Measurements from ENCODE around the gene CXCR1. TPM values are rescaled to one million over a fixed set of nuclear protein-coding genes. Genes with fewer than 3 reads are reported as not detected.

CXCR1 gene
- total and polyA plus RNA-seq, 2 of the 4 experiments (the other 2 are of a cell fraction) = not detected

GRCh38 chr2:218130822-218131221 lies 35.9 kb downstream of the CXCR1 start:
- peaks cover 64% of the 10 kb centered on the region for H3K27me3 ChIP-seq (ENCODE audit: control insufficient read depth, insufficient read depth, low read length)
- H3K9ac ChIP-seq (ENCODE audit: low read depth, low read length) = no peak overlapping the region
- no peak overlapping the region for H3K14ac ChIP-seq (replicated peaks; ENCODE audit: low read depth, low read length)
- H2AFZ ChIP-seq (replicated peaks; ENCODE audit: low read length, poor library complexity) = no peak overlapping the region
- dilution Hi-C loops (cut with HindIII; ENCODE audit: low sequenced_read_pairs, unreplicated experiment) (no loop called here), intact Hi-C loops (cut with micrococcal nuclease) (no loop called here), in situ Hi-C loops (cut with MboI; ENCODE audit: low sequenced_read_pairs) (no loop called here)
- H3K27ac ChIP-seq (ENCODE audit: insufficient read depth, low read length) = no peak overlapping the region
- H2BK20ac ChIP-seq (ENCODE audit: low read depth, low read length) = no peak overlapping the region
- H3K4me2 ChIP-seq (ENCODE audit: low read depth, low read length) = no peak overlapping the region
- H4K8ac ChIP-seq (ENCODE audit: low read depth in 2 of 2, low read length in 2 of 2) = no peak overlapping the region
- DNase-seq (no peak), ATAC-seq (ENCODE audit: low read depth) (no peak)
- ChIA-PET CTCF (no interaction called here), POLR2A (ENCODE audit: unreplicated experiment) (interaction anchor here (0.5 to 0.6 kb wide), 2 partner anchors 137 to 695 kb away, joined by 3 to 8 read pairs; no protein-coding TSS in a partner anchor)
- no peaks in the 10 kb centered on the region for H4K20me1 ChIP-seq (ENCODE audit: insufficient read depth, low read length)
- H2BK120ac ChIP-seq (ENCODE audit: low read depth, low read length) = no peak overlapping the region
- H3K79me1 ChIP-seq (ENCODE audit: low read depth in 1 of 2, low read length in 2 of 2) = no peaks in the 10 kb centered on the region
- no peaks in the 10 kb centered on the region for H3K9me1 ChIP-seq (ENCODE audit: insufficient read depth, low read length)
- H2AK5ac ChIP-seq (ENCODE audit: low read depth, low read length) = no peak overlapping the region
- H3K18ac ChIP-seq (ENCODE audit: low read depth, low read length) = no peak overlapping the region
- H3K4me3 ChIP-seq (ENCODE audit: insufficient read depth, low read depth, low read length) = no peak overlapping the region
- H2BK15ac ChIP-seq (ENCODE audit: low read depth, low read length) = no peak overlapping the region
- H3K9me3 ChIP-seq (ENCODE audit: control insufficient read depth, insufficient read depth, low read length) = no peaks in the 10 kb centered on the region
- no peak overlapping the region for H3K56ac ChIP-seq (ENCODE audit: extremely low read depth, insufficient read depth, low read length)
- H3K36me3 ChIP-seq (ENCODE audit: control insufficient read depth, insufficient read depth, low read length) = no peaks in the 10 kb centered on the region
- no peak overlapping the region for H4K91ac ChIP-seq (ENCODE audit: insufficient read depth, low read depth, low read length)
- TF ChIP-seq MAFK (IDR thresholded peaks at IDR 0.05; ENCODE audit: low read depth, low read length) (peak; percentile 77), MAZ (IDR thresholded peaks at IDR 0.05; ENCODE audit: borderline replicate concordance, low read depth, low read length) (no peak)
- H3K4me1 ChIP-seq (ENCODE audit: control insufficient read depth, insufficient read depth, low read length) = no peaks in the 10 kb centered on the region
- no peak overlapping the region for H3K23ac ChIP-seq (ENCODE audit: low read depth, low read length)
- H4K5ac ChIP-seq (ENCODE audit: low read depth, low read length) = no peak overlapping the region
- H2BK5ac ChIP-seq (ENCODE audit: low read depth, low read length, poor library complexity, severe bottlenecking) = no peak overlapping the region
- BruUV-seq (replicated peaks) = no TSS peak
- H2AK9ac ChIP-seq (replicated peaks; ENCODE audit: low read depth, low read length, poor library complexity) = no peak overlapping the region
- H3K4ac ChIP-seq (ENCODE audit: low read depth, low read length) = no peak overlapping the region

Measured in IMR-90 (cell line).